ENCODE results near the gene CXCR1. TPM values are rescaled to one million over a fixed set of nuclear protein-coding genes. Genes with fewer than 3 reads are reported as not detected.

Gene CXCR1
- total RNA-seq (not detected), polyA plus RNA-seq (1.1 TPM)

GRCh38 chr2:218166791-218167190, at the start of gene CXCR1:
Gene CXCR1, minus strand, starts transcription at chr2:218166962. Its CDS starts 1,751 bp downstream, at chr2:218165211.
- H3K4me1 ChIP-seq (ENCODE audit: insufficient read depth, low read length) = peaks cover 26% of the 10 kb centered on the region
- Mint-ChIP-seq H3K27me3 (peaks cover 11 to 37% of the 10 kb centered on the region in 2 donors), H3K4me1 (peaks cover 33 to 39% (median 34%) of the 10 kb centered on the region in 3 donors), H3K36me3 (no peaks in the 10 kb centered on the region), H3K4me3 (peak within 1 kb of the TSS in 6 of 7 donors; percentile 49 to 78 (median 70)), H3K27ac (peak within 1 kb of the TSS in 5 of 8 donors; percentile 24 to 84 (median 73)), H3K9me3 (no peaks in the 10 kb centered on the region)
- POLR2A ChIA-PET = no interaction called here
- CTCF ChIA-PET = interaction anchor here (0.8 to 1.9 kb wide), 3 partner anchors 9 to 91 kb away, joined by 3 to 5 read pairs (median 5); no protein-coding TSS in a partner anchor
- H3K4me3 ChIP-seq (ENCODE audit: low read length) = peak within 1 kb of the TSS; percentile 19
- no peaks in the 10 kb centered on the region for H3K27me3 ChIP-seq (ENCODE audit: insufficient read depth, low read length, poor library complexity, severe bottlenecking)
- no peaks in the 10 kb centered on the region for H3K36me3 ChIP-seq (ENCODE audit: insufficient read depth, low read length)
- H3K9me3 ChIP-seq (ENCODE audit: low read length) = no peaks in the 10 kb centered on the region
- no peak within 1 kb of the TSS for H3K27ac ChIP-seq (ENCODE audit: low read depth, low read length)
- peak; percentile 2 to 59 (median 52) for DNase-seq

DNA sequence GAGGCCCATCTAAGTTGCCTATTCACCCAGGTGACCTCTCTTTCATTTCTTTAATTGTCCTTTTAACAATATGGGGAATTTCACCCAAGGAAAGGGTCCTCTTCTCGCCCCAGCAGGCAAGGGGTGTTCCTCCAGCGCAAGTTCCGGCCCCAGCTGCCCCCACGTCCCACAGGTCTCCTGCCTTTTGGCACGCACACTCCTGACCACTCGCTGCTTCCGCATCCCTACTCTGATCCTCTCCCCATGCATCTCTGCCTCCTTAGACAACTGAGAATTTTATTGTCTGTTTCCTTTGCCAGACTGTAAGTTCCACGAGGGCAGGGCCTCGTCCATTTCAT, 49.5 kb upstream of the CXCR1 start:
- peaks cover 0 to 40% (median 10%) of the 10 kb centered on the region in 3 donors for H3K36me3 Mint-ChIP-seq
- peaks cover 0 to 3% (median 0%) of the 10 kb centered on the region in 5 donors for H3K9me3 Mint-ChIP-seq
- DNase-seq = no peak
- Histone ChIP-seq H3K36me3 (ENCODE audit: insufficient read depth, low read length) (peaks cover 7% of the 10 kb centered on the region), H3K9me3 (ENCODE audit: low read length) (no peaks in the 10 kb centered on the region), H3K27ac (ENCODE audit: low read depth, low read length) (peak overlapping the region; percentile 87), H3K27me3 (ENCODE audit: insufficient read depth, low read length, poor library complexity, severe bottlenecking) (no peaks in the 10 kb centered on the region), H3K4me1 (ENCODE audit: insufficient read depth, low read length) (peaks cover 29% of the 10 kb centered on the region), H3K4me3 (ENCODE audit: low read length) (peak overlapping the region; percentile 77)
- H3K27me3 Mint-ChIP-seq = peaks cover 0 to 4% of the 10 kb centered on the region in 2 donors
- peak overlapping the region; percentile 85 to 97 (median 93) for H3K4me3 Mint-ChIP-seq
- H3K27ac Mint-ChIP-seq = peak overlapping the region; percentile 91 to 100 (median 98)
- POLR2A ChIA-PET = interaction anchor here (0.8 to 1.3 kb wide), 8 partner anchors 9 to 1038 kb away, joined by 3 to 8 read pairs (median 4); partner anchors contain the start of genes AAMP, CATIP, PNKD and TUBA4A
- CTCF ChIA-PET = interaction anchor here (1.0 to 2.2 kb wide), 11 partner anchors 8 to 180 kb away, joined by 3 to 13 read pairs (median 5); partner anchors contain the start of genes AAMP, CATIP and PNKD
- peaks cover 31 to 38% (median 34%) of the 10 kb centered on the region in 3 donors for H3K4me1 Mint-ChIP-seq

DNA sequence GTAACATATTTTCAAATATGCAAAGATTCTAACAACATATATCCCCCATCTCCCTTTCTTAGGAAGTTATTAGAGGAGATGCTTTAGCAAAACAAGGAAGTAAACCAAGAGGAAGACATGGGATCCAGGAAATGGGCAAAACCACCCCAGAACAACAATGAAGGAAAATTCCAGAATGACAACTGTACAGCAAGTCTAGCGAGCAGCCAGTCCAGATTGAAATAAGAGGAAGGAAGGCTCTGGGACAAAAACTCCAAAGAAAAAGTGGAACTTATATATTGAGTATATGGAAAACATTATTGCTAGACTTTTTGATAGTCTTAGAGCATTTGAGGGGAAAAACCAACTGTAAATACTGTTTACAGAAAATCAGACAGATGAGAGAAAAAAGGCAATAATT, 47.4 kb upstream of the CXCR1 start:
- H3K9me3 ChIP-seq (ENCODE audit: low read length) = no peaks in the 10 kb centered on the region
- H3K9me3 Mint-ChIP-seq = peaks cover 0 to 7% (median 5%) of the 10 kb centered on the region in 5 donors
- no peak for DNase-seq
- H3K4me1 Mint-ChIP-seq = peaks cover 12 to 17% (median 14%) of the 10 kb centered on the region in 3 donors
- no peaks in the 10 kb centered on the region for H3K36me3 ChIP-seq (ENCODE audit: insufficient read depth, low read length)
- POLR2A ChIA-PET = interaction anchor here (1.2 kb wide), 1 partner anchor 16 kb away, joined by 3 read pairs; no protein-coding TSS in a partner anchor
- H3K4me3 ChIP-seq (ENCODE audit: low read length) = no peak overlapping the region
- CTCF ChIA-PET = no interaction called here
- H3K36me3 Mint-ChIP-seq = peaks cover 2 to 21% (median 11%) of the 10 kb centered on the region in 3 donors
- H3K27ac ChIP-seq (ENCODE audit: low read depth, low read length) = no peak overlapping the region
- no peaks in the 10 kb centered on the region for H3K27me3 ChIP-seq (ENCODE audit: insufficient read depth, low read length, poor library complexity, severe bottlenecking)
- H3K4me1 ChIP-seq (ENCODE audit: insufficient read depth, low read length) = peaks cover 8% of the 10 kb centered on the region
- H3K4me3 Mint-ChIP-seq = peak overlapping the region in 1 of 7 donors; percentile 64
- H3K27me3 Mint-ChIP-seq = peaks cover 5 to 14% of the 10 kb centered on the region in 2 donors
- H3K27ac Mint-ChIP-seq = peak overlapping the region in 6 of 8 donors; percentile 27 to 91 (median 82)

- peaks cover 5 to 14% of the 10 kb centered on the region in 2 donors for H3K27me3 Mint-ChIP-seq
- no peak overlapping the region for H3K27ac Mint-ChIP-seq
- ChIA-PET CTCF (interaction anchor here (1.0 to 1.7 kb wide), 4 partner anchors 16 to 61 kb away, joined by 3 to 4 read pairs (median 3); partner anchors contain the start of genes AAMP and PNKD), POLR2A (interaction anchor here (0.7 to 1.2 kb wide), 2 partner anchors 61 to 960 kb away, joined by 3 to 7 read pairs; partner anchors contain the start of genes AAMP and SLC23A3)
- no peaks in the 10 kb centered on the region for H3K4me1 Mint-ChIP-seq
- Histone ChIP-seq H3K4me3 (ENCODE audit: low read length) (no peak overlapping the region), H3K36me3 (ENCODE audit: insufficient read depth, low read length) (no peaks in the 10 kb centered on the region), H3K4me1 (ENCODE audit: insufficient read depth, low read length) (no peaks in the 10 kb centered on the region), H3K9me3 (ENCODE audit: low read length) (no peaks in the 10 kb centered on the region), H3K27me3 (ENCODE audit: insufficient read depth, low read length, poor library complexity, severe bottlenecking) (no peaks in the 10 kb centered on the region), H3K27ac (ENCODE audit: low read depth, low read length) (no peak overlapping the region)
- peaks cover 0 to 7% (median 5%) of the 10 kb centered on the region in 5 donors for H3K9me3 Mint-ChIP-seq
- DNase-seq = no peak
- no peak overlapping the region for H3K4me3 Mint-ChIP-seq
- peaks cover 0 to 11% (median 2%) of the 10 kb centered on the region in 3 donors for H3K36me3 Mint-ChIP-seq
Measured at GRCh38 chr2:218209078-218209477, 42.3 kb upstream of the CXCR1 start.

- peaks cover 0 to 8% of the 10 kb centered on the region in 2 donors for H3K27me3 Mint-ChIP-seq
- DNase-seq = no peak
- ChIA-PET POLR2A (interaction anchor here (0.5 to 0.9 kb wide), 2 partner anchors 14 to 18 kb away, joined by 3 to 5 read pairs; no protein-coding TSS in a partner anchor), CTCF (interaction anchor here (1.0 kb wide), 1 partner anchor 14 kb away, joined by 3 read pairs; the partner anchor contains the start of gene ARPC2)
- H3K9me3 Mint-ChIP-seq = no peaks in the 10 kb centered on the region
- no peak overlapping the region for H3K27ac ChIP-seq (ENCODE audit: low read depth, low read length)
- H3K9me3 ChIP-seq (ENCODE audit: low read length) = no peaks in the 10 kb centered on the region
- H3K4me1 ChIP-seq (ENCODE audit: insufficient read depth, low read length) = no peaks in the 10 kb centered on the region
- no peaks in the 10 kb centered on the region for H3K36me3 Mint-ChIP-seq
- no peak overlapping the region for H3K27ac Mint-ChIP-seq
- no peak overlapping the region for H3K4me3 Mint-ChIP-seq
- H3K27me3 ChIP-seq (ENCODE audit: insufficient read depth, low read length, poor library complexity, severe bottlenecking) = no peaks in the 10 kb centered on the region
- H3K4me3 ChIP-seq (ENCODE audit: low read length) = no peak overlapping the region
- no peaks in the 10 kb centered on the region for H3K36me3 ChIP-seq (ENCODE audit: insufficient read depth, low read length)
- H3K4me1 Mint-ChIP-seq = no peaks in the 10 kb centered on the region
Measured at GRCh38 chr2:218202266-218202665, 35.5 kb upstream of the CXCR1 start.

DNA sequence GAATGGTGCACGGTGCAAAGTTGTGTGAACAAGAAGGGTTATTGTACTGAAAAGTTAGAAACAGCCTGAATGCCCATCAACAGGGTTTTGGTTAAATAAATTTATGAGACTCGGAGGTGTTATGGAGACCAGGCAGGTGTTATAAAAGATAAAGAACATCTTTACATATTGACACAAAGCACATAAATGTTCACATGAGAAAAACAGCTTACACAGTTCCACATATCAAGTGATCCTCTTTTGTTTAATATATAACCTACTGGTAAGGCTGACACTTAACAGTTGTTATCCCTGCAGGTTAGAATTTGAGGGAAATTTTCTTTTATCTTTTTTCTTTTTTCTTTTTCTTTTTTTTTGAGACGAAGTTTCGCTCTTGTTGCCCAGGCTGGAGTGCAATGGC, 30.2 kb upstream of the CXCR1 start:
- Histone ChIP-seq H3K36me3 (ENCODE audit: insufficient read depth, low read length) (no peaks in the 10 kb centered on the region), H3K27ac (ENCODE audit: low read depth, low read length) (no peak overlapping the region), H3K9me3 (ENCODE audit: low read length) (no peaks in the 10 kb centered on the region), H3K4me1 (ENCODE audit: insufficient read depth, low read length) (no peaks in the 10 kb centered on the region), H3K4me3 (ENCODE audit: low read length) (no peak overlapping the region), H3K27me3 (ENCODE audit: insufficient read depth, low read length, poor library complexity, severe bottlenecking) (no peaks in the 10 kb centered on the region)
- Mint-ChIP-seq H3K27ac (no peak overlapping the region), H3K9me3 (no peaks in the 10 kb centered on the region), H3K4me3 (no peak overlapping the region), H3K4me1 (no peaks in the 10 kb centered on the region), H3K36me3 (no peaks in the 10 kb centered on the region), H3K27me3 (peaks cover 7 to 13% of the 10 kb centered on the region in 2 donors)
- DNase-seq = no peak
- ChIA-PET CTCF (no interaction called here), POLR2A (no interaction called here)

DNA sequence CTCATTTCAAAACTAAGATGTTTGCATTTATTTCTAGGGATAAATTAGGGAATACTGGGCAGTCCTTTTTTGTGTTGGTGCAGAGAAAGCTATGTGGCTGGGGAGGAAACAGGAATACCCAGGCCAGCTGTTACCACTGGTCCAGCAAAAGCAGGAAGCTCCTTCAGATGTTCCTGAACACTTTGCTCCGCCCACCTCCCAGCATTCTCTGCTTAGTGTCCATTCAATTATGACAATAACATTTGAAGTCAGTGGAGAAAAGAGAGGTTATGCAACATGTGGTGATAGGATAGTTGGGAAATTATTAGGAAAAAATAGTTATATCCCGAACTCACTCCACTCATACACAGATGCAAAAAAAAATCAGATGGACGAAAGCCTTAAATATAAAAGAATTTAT, 28.1 kb upstream of the CXCR1 start:
- DNase-seq = no peak
- Histone ChIP-seq H3K4me3 (ENCODE audit: low read length) (no peak overlapping the region), H3K27me3 (ENCODE audit: insufficient read depth, low read length, poor library complexity, severe bottlenecking) (no peaks in the 10 kb centered on the region), H3K36me3 (ENCODE audit: insufficient read depth, low read length) (no peaks in the 10 kb centered on the region), H3K4me1 (ENCODE audit: insufficient read depth, low read length) (no peaks in the 10 kb centered on the region), H3K9me3 (ENCODE audit: low read length) (no peaks in the 10 kb centered on the region), H3K27ac (ENCODE audit: low read depth, low read length) (no peak overlapping the region)
- no peak overlapping the region for H3K4me3 Mint-ChIP-seq
- H3K4me1 Mint-ChIP-seq = no peaks in the 10 kb centered on the region
- peaks cover 7 to 10% of the 10 kb centered on the region in 2 donors for H3K27me3 Mint-ChIP-seq
- no peak overlapping the region for H3K27ac Mint-ChIP-seq
- ChIA-PET POLR2A (no interaction called here), CTCF (no interaction called here)
- H3K9me3 Mint-ChIP-seq = no peaks in the 10 kb centered on the region
- H3K36me3 Mint-ChIP-seq = no peaks in the 10 kb centered on the region

GRCh38 chr2:218193701-218194100, 26.9 kb upstream of the CXCR1 start:
- Histone ChIP-seq H3K36me3 (ENCODE audit: insufficient read depth, low read length) (no peaks in the 10 kb centered on the region), H3K4me3 (ENCODE audit: low read length) (no peak overlapping the region), H3K27me3 (ENCODE audit: insufficient read depth, low read length, poor library complexity, severe bottlenecking) (no peaks in the 10 kb centered on the region), H3K4me1 (ENCODE audit: insufficient read depth, low read length) (no peaks in the 10 kb centered on the region), H3K27ac (ENCODE audit: low read depth, low read length) (no peak overlapping the region), H3K9me3 (ENCODE audit: low read length) (no peaks in the 10 kb centered on the region)
- H3K4me1 Mint-ChIP-seq = no peaks in the 10 kb centered on the region
- ChIA-PET CTCF (no interaction called here), POLR2A (no interaction called here)
- no peak overlapping the region for H3K4me3 Mint-ChIP-seq
- no peaks in the 10 kb centered on the region for H3K9me3 Mint-ChIP-seq
- peaks cover 5 to 7% of the 10 kb centered on the region in 2 donors for H3K27me3 Mint-ChIP-seq
- no peaks in the 10 kb centered on the region for H3K36me3 Mint-ChIP-seq
- no peak for DNase-seq
- no peak overlapping the region for H3K27ac Mint-ChIP-seq
